IMR-90 (cell line): Measurements from ENCODE around the gene KRTAP12-4. TPM values are rescaled to one million over a fixed set of nuclear protein-coding genes. Genes with fewer than 3 reads are reported as not detected.

ENCODE experiments used
- ATAC-seq: fragments of 200-7000 bp; cut with Tn5 transposase; 2 replicates; pipeline ENCODE4 v1.9.1; 2020; ENCODE audit warnings: low read depth, mild to moderate bottlenecking, moderate library complexity
- BruUV-seq: library from RNA; stranded (reverse); fragments of 400-500 nt; replicated peaks from 2 replicates; lab custom pipeline; 2021; lab: Mats Ljungman, UMichigan
- CTCF ChIA-PET: fragments of 300-600 bp; formaldehyde crosslinking; extraction: SDS; loops from one replicate; lab custom pipeline; 2021; ENCODE audit warnings: antibody characterized with exemption; lab: Yijun Ruan, JAX
- POLR2A ChIA-PET: fragments of 300-600 bp; sonication (Branson Sonifier 250); formaldehyde crosslinking; loops from one replicate; lab custom pipeline; 2022; ENCODE audit warnings: antibody characterized with exemption; ENCODE audit not compliant: unreplicated experiment; lab: Charles Lee
- DNase-seq: peaks from one replicate; pipeline ENCODE4 v3.0.0; 2013
- H2AFZ ChIP-seq: replicated peaks from 2 replicates; pipeline ENCODE3; 2013; ENCODE audit warnings: low read length, mild to moderate bottlenecking; ENCODE audit not compliant: poor library complexity
- H2AK5ac ChIP-seq: 2 replicates; pipeline ENCODE4 v1.6.1; 2013; ENCODE audit warnings: low read depth, low read length, inconsistent platforms
- H2AK9ac ChIP-seq: replicated peaks from 2 replicates; pipeline ENCODE3; 2013; ENCODE audit warnings: mild to moderate bottlenecking, low read depth, low read length, moderate library complexity; ENCODE audit not compliant: poor library complexity
- H2BK120ac ChIP-seq: 2 replicates; pipeline ENCODE4 v1.6.1; 2013; ENCODE audit warnings: low read depth, low read length, inconsistent platforms
- H2BK15ac ChIP-seq: 3 replicates; pipeline ENCODE4 v1.6.1; 2013; ENCODE audit warnings: low read depth, low read length, inconsistent platforms
- H2BK20ac ChIP-seq: 2 replicates; pipeline ENCODE4 v1.6.1; 2013; ENCODE audit warnings: low read depth, mild to moderate bottlenecking, inconsistent platforms, low read length, moderate library complexity
- H2BK5ac ChIP-seq: 2 replicates; pipeline ENCODE4 v1.6.1; 2013; ENCODE audit warnings: mild to moderate bottlenecking, low read depth, low read length, inconsistent platforms; ENCODE audit not compliant: poor library complexity, severe bottlenecking
- H3K14ac ChIP-seq: replicated peaks from 2 replicates; pipeline ENCODE4 v1.6.1; 2013; ENCODE audit warnings: low read depth, low read length, inconsistent platforms
- H3K18ac ChIP-seq: 2 replicates; pipeline ENCODE4 v1.6.1; 2013; ENCODE audit warnings: low read depth, low read length, control low read depth
- H3K23ac ChIP-seq: 2 replicates; pipeline ENCODE4 v1.6.1; 2013; ENCODE audit warnings: low read depth, low read length, inconsistent platforms
- H3K27ac ChIP-seq: 2 replicates; pipeline ENCODE4 v1.5.1; 2013; ENCODE audit warnings: mild to moderate bottlenecking, control low read depth, low read length; ENCODE audit not compliant: insufficient read depth
- H3K27me3 ChIP-seq: 2 replicates; pipeline ENCODE4 v1.6.1; 2013; ENCODE audit warnings: low read length; ENCODE audit not compliant: control insufficient read depth, insufficient read depth
- H3K36me3 ChIP-seq: 2 replicates; pipeline ENCODE4 v1.6.1; 2013; ENCODE audit warnings: low read length, mixed read lengths; ENCODE audit not compliant: control insufficient read depth, insufficient read depth
- H3K4ac ChIP-seq: 2 replicates; pipeline ENCODE4 v1.6.1; 2013; ENCODE audit warnings: low read depth, low read length, inconsistent platforms
- H3K4me1 ChIP-seq: 2 replicates; pipeline ENCODE4 v1.6.1; 2013; ENCODE audit warnings: low read length, mixed read lengths; ENCODE audit not compliant: control insufficient read depth, insufficient read depth
- H3K4me2 ChIP-seq: 2 replicates; pipeline ENCODE4 v1.6.1; 2013; ENCODE audit warnings: low read depth, mild to moderate bottlenecking, control low read depth, low read length, moderate library complexity
- H3K4me3 ChIP-seq: 2 replicates; pipeline ENCODE4 v1.5.1; 2013; ENCODE audit warnings: low read depth, mild to moderate bottlenecking, control low read depth, low read length, moderate library complexity; ENCODE audit not compliant: insufficient read depth
- H3K56ac ChIP-seq: 2 replicates; pipeline ENCODE4 v1.6.1; 2013; ENCODE audit warnings: low read length, inconsistent platforms; ENCODE audit not compliant: insufficient read depth; ENCODE audit errors: extremely low read depth
- H3K79me1 ChIP-seq, 2 experiments: 2 replicates each; pipeline ENCODE4 v1.6.1; 2013; ENCODE audit warnings: low read length in 2 of 2, inconsistent platforms in 1 of 2, low read depth in 1 of 2
- H3K9ac ChIP-seq: 2 replicates; pipeline ENCODE4 v1.6.1; 2013; ENCODE audit warnings: low read depth, low read length, control low read depth
- H3K9me1 ChIP-seq: 2 replicates; pipeline ENCODE4 v1.6.1; 2013; ENCODE audit warnings: low read length, inconsistent platforms; ENCODE audit not compliant: insufficient read depth
- H3K9me3 ChIP-seq: 2 replicates; pipeline ENCODE4 v1.6.1; 2013; ENCODE audit warnings: low read length; ENCODE audit not compliant: control insufficient read depth, insufficient read depth
- H4K20me1 ChIP-seq: 2 replicates; pipeline ENCODE4 v1.6.1; 2013; ENCODE audit warnings: low read length, inconsistent platforms; ENCODE audit not compliant: insufficient read depth
- H4K5ac ChIP-seq: 2 replicates; pipeline ENCODE4 v1.6.1; 2013; ENCODE audit warnings: mild to moderate bottlenecking, low read depth, low read length, control low read depth
- H4K8ac ChIP-seq, 2 experiments: 2 replicates each; pipeline ENCODE4 v1.6.1; 2013; ENCODE audit warnings: low read depth in 2 of 2, low read length in 2 of 2, control low read depth in 1 of 2, inconsistent platforms in 1 of 2
- H4K91ac ChIP-seq: 2 replicates; pipeline ENCODE4 v1.6.1; 2013; ENCODE audit warnings: low read depth, low read length, inconsistent platforms; ENCODE audit not compliant: insufficient read depth
- BHLHE40 ChIP-seq: fragments of 150-350 bp; IDR thresholded peaks from 2 replicates; pipeline ENCODE4 v1.6.1; 2016; ENCODE audit warnings: mild to moderate bottlenecking, low read depth, low read length
- CEBPB ChIP-seq: IDR thresholded peaks from 2 replicates; pipeline ENCODE4 v1.6.1; 2012; ENCODE audit warnings: low read depth, low read length, improper control_type of control experiment
- CHD1 ChIP-seq: IDR thresholded peaks from 2 replicates; pipeline ENCODE4 v1.6.1; 2012; ENCODE audit warnings: low read depth, low read length, improper control_type of control experiment
- CTCF ChIP-seq: conservative IDR thresholded peaks from 2 replicates; pipeline ENCODE4 v1.5.1; 2012; ENCODE audit warnings: mild to moderate bottlenecking, low read depth, low read length, improper control_type of control experiment
- ELK1 ChIP-seq: fragments of 150-350 bp; IDR thresholded peaks from 2 replicates; pipeline ENCODE4 v1.6.1; 2016; ENCODE audit warnings: low read depth, mild to moderate bottlenecking, low read length, moderate library complexity, borderline replicate concordance
- FOS ChIP-seq: fragments of 150-350 bp; IDR thresholded peaks from 2 replicates; pipeline ENCODE4 v1.6.1; 2016; ENCODE audit warnings: low read depth, low read length
- MAFK ChIP-seq: IDR thresholded peaks from 2 replicates; pipeline ENCODE4 v1.6.1; 2012; ENCODE audit warnings: low read depth, low read length, improper control_type of control experiment
- MAZ ChIP-seq: IDR thresholded peaks from 2 replicates; pipeline ENCODE4 v1.6.1; 2012; ENCODE audit warnings: low read depth, mild to moderate bottlenecking, low read length, improper control_type of control experiment, moderate library complexity, borderline replicate concordance
- MXI1 ChIP-seq: IDR thresholded peaks from 2 replicates; pipeline ENCODE4 v1.6.1; 2012; ENCODE audit warnings: low read depth, mild to moderate bottlenecking, low read length, moderate library complexity, borderline replicate concordance
- NFE2L2 ChIP-seq: fragments of 150-350 bp; IDR thresholded peaks from 2 replicates; pipeline ENCODE4 v1.6.1; 2016; ENCODE audit warnings: low read depth, mild to moderate bottlenecking, low read length
- POLR2A ChIP-seq: IDR thresholded peaks from 2 replicates; pipeline ENCODE4 v1.6.1; 2012; ENCODE audit warnings: mild to moderate bottlenecking, low read depth, low read length
- RAD21 ChIP-seq: IDR thresholded peaks from 2 replicates; pipeline ENCODE4 v1.6.1; 2012; ENCODE audit warnings: low read length, improper control_type of control experiment
- RCOR1 ChIP-seq: IDR thresholded peaks from 2 replicates; pipeline ENCODE4 v1.6.1; 2012; ENCODE audit warnings: mild to moderate bottlenecking, low read length, improper control_type of control experiment; ENCODE audit not compliant: insufficient replicate concordance
- RFX5 ChIP-seq: IDR thresholded peaks from 2 replicates; pipeline ENCODE4 v1.8.0; 2012; ENCODE audit warnings: low read depth, mild to moderate bottlenecking, low read length, moderate library complexity
- SMC3 ChIP-seq: fragments of 150-350 bp; IDR thresholded peaks from 2 replicates; pipeline ENCODE4 v1.6.1; 2016; ENCODE audit warnings: low read depth, mild to moderate bottlenecking, antibody characterized with exemption, low read length, moderate library complexity
- USF2 ChIP-seq: fragments of 150-350 bp; IDR thresholded peaks from 2 replicates; pipeline ENCODE4 v1.6.1; 2017; ENCODE audit warnings: mild to moderate bottlenecking, antibody characterized with exemption, low read length, low read depth
- WGBS, 2 experiments: methylation state at CpG; one replicate each; pipeline versions ENCODE4 v1.1.5 to v1.1.7; 2013; ENCODE audit warnings: missing lambda C conversion rate in 2 of 2; ENCODE audit not compliant: insufficient read length in 1 of 2; ENCODE audit errors: extremely low coverage in 2 of 2; 5-methylcytosine and 5-hydroxymethylcytosine counted together
- dilution Hi-C: fragments of 300-500 bp; cut with HindIII; formaldehyde crosslinking; loops from one replicate; pipeline ENCODE4 v1.14.3; 2018; ENCODE audit warnings: low sequenced_read_pairs; ENCODE audit not compliant: unreplicated experiment
- in situ Hi-C: fragments of 300-500 bp; cut with MboI; formaldehyde crosslinking; loops from 3 replicates; pipeline ENCODE4 v1.14.3; 2019; ENCODE audit warnings: low sequenced_read_pairs, inconsistent platforms, mixed read lengths
- intact Hi-C: fragments of 100-400 bp; cut with micrococcal nuclease; formaldehyde crosslinking; loops from 2 replicates; pipeline ENCODE4 v1.10.0; 2022
- polyA plus RNA-seq, 3 experiments: library from polyadenylated mRNA; depleted of rRNA; stranded (reverse); fragments of >200 nt; gene quantifications; 2 replicates each; pipeline ENCODE4 v1.2.3, GENCODE V29; 2012; ENCODE audit warnings: low replicate concordance in 1 of 3
- total RNA-seq: library from RNA; depleted of rRNA; stranded (reverse); fragments of >200 nt; gene quantifications from 2 replicates; pipeline ENCODE4 v1.2.3, GENCODE V29; 2012

KRTAP12-4 gene
- total and polyA plus RNA-seq, 2 of the 4 experiments (the other 2 are of a cell fraction) = not detected

- dilution Hi-C loops (no loop called here), intact Hi-C loops (no loop called here), in situ Hi-C loops (no loop called here)
- Histone ChIP-seq H4K91ac (no peak overlapping the region), H4K8ac (no peak overlapping the region), H3K18ac (no peak overlapping the region), H2AFZ (no peak overlapping the region), H3K4me3 (no peak overlapping the region), H3K27ac (no peak overlapping the region), H4K20me1 (no peaks in the 10 kb centered on the region), H3K4me1 (no peaks in the 10 kb centered on the region), H2AK9ac (no peak overlapping the region), H3K36me3 (no peaks in the 10 kb centered on the region), H2BK120ac (no peak overlapping the region), H4K5ac (no peak overlapping the region), H2BK15ac (no peak overlapping the region), H2BK5ac (no peak overlapping the region), H3K79me1 (no peaks in the 10 kb centered on the region), H3K9me3 (no peaks in the 10 kb centered on the region), H2BK20ac (no peak overlapping the region), H3K4me2 (no peak overlapping the region), H2AK5ac (no peak overlapping the region), H3K4ac (no peak overlapping the region), H3K14ac (no peak overlapping the region), H3K23ac (no peak overlapping the region), H3K9me1 (no peaks in the 10 kb centered on the region), H3K27me3 (peaks cover 31% of the 10 kb centered on the region), H3K56ac (no peak overlapping the region), H3K9ac (no peak overlapping the region)
- ATAC-seq (no peak), DNase-seq (no peak)
- BruUV-seq = no TSS peak
- ChIA-PET CTCF (no interaction called here), POLR2A (no interaction called here)
- 20% methylated on average over 1 of the region's 11 CpGs; no CpG with 5 or more reads in 1 of the 2 experiments for WGBS, 2 experiments
- TF ChIP-seq SMC3 = no peak
- no peak for TF ChIP-seq RFX5
- no peak for TF ChIP-seq BHLHE40
- TF ChIP-seq MAFK = no peak
- TF ChIP-seq CEBPB = no peak
- no peak for TF ChIP-seq CHD1
- TF ChIP-seq ELK1 = no peak
- no peak for TF ChIP-seq POLR2A
- no peak for TF ChIP-seq MXI1
- no peak for TF ChIP-seq RAD21
- no peak for TF ChIP-seq MAZ
- TF ChIP-seq NFE2L2 = no peak
- TF ChIP-seq FOS = no peak
- no peak for TF ChIP-seq RCOR1
- no peak for TF ChIP-seq CTCF
- no peak for TF ChIP-seq USF2
Measured at GRCh38 chr21:44687671-44688070, 33.2 kb upstream of the KRTAP12-4 start.
